Measurements from ENCODE around the gene BRSK2.

Gene BRSK2

GRCh38 chr11:1488575-1489180, 98.9 kb downstream of the BRSK2 start:
- no peak overlapping the region for H3K27ac ChIP-seq (ENCODE audit: low read depth, low read length)
- H3K36me3 ChIP-seq (ENCODE audit: control insufficient read depth, insufficient read depth, low read length), result no peaks in the 10 kb centered on the region
- no peaks in the 10 kb centered on the region for H3K27me3 ChIP-seq (ENCODE audit: control insufficient read depth, insufficient read depth, low read length)
- no peaks in the 10 kb centered on the region for H3K9me3 ChIP-seq (ENCODE audit: control insufficient read depth, insufficient read depth, low read length)
- H3K9ac ChIP-seq (ENCODE audit: low read depth, low read length), result no peak overlapping the region
- H3K4me1 ChIP-seq (ENCODE audit: control insufficient read depth, insufficient read depth, low read length), result 0 out of 2 replicates have a peak, but pooled peaks cover 5% of the 10 kb centered on the region
- no peak overlapping the region for H3K4me3 ChIP-seq (ENCODE audit: low read depth, low read length)

DNA sequence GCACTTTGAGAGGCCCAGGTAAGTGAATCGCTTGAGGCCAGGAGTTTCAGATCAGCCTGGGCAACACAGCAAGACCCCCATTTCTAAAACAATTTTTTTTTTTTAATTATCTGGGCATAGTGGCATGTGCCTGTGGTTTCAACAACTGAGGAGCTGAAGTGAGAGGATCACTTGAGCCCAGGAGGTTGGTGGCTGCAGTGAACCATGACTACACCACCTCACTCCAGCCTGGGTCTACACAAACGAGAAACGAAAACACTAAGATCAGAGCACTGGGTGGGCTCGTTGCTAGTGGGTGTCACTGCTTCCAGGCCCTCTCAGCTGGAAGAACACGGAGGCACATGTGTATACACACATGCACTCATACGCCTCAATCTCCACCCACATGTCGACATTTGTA, 100.9 kb downstream of the BRSK2 start:
- H3K4me1 ChIP-seq (ENCODE audit: control insufficient read depth, insufficient read depth, low read length), result 0 out of 2 replicates have a peak, but pooled peaks cover 5% of the 10 kb centered on the region
- no peak overlapping the region for H3K9ac ChIP-seq (ENCODE audit: low read depth, low read length)
- no peaks in the 10 kb centered on the region for H3K9me3 ChIP-seq (ENCODE audit: control insufficient read depth, insufficient read depth, low read length)
- H3K27ac ChIP-seq (ENCODE audit: low read depth, low read length), result no peak overlapping the region
- H3K27me3 ChIP-seq (ENCODE audit: control insufficient read depth, insufficient read depth, low read length), result no peaks in the 10 kb centered on the region
- H3K36me3 ChIP-seq (ENCODE audit: control insufficient read depth, insufficient read depth, low read length), result no peaks in the 10 kb centered on the region
- no peak overlapping the region for H3K4me3 ChIP-seq (ENCODE audit: low read depth, low read length)

GRCh38 chr11:1491379-1491778, 101.6 kb downstream of the BRSK2 start:
- Histone ChIP-seq H3K9ac (ENCODE audit: low read depth, low read length) (no peak overlapping the region), H3K9me3 (ENCODE audit: control insufficient read depth, insufficient read depth, low read length) (peaks cover 3% of the 10 kb centered on the region; the same call in 1 of the 2 replicates)

GRCh38 chr11:1493650-1494244, 104.0 kb downstream of the BRSK2 start:
- Histone ChIP-seq H3K9ac (ENCODE audit: low read depth, low read length) (no peak overlapping the region), H3K27me3 (ENCODE audit: control insufficient read depth, insufficient read depth, low read length) (no peaks in the 10 kb centered on the region), H3K4me3 (ENCODE audit: low read depth, low read length) (no peak overlapping the region), H3K9me3 (ENCODE audit: control insufficient read depth, insufficient read depth, low read length) (peaks cover 3% of the 10 kb centered on the region; the same call in 1 of the 2 replicates), H3K27ac (ENCODE audit: low read depth, low read length) (no peak overlapping the region), H3K36me3 (ENCODE audit: control insufficient read depth, insufficient read depth, low read length) (no peaks in the 10 kb centered on the region), H3K4me1 (ENCODE audit: control insufficient read depth, insufficient read depth, low read length) (peaks cover 7% of the 10 kb centered on the region; the same call in 1 of the 2 replicates)

More at GRCh38 chr11:1491379-1491778, 101.6 kb downstream of the BRSK2 start:
- no peak overlapping the region for H3K27ac ChIP-seq (ENCODE audit: low read depth, low read length)
- H3K27me3 ChIP-seq (ENCODE audit: control insufficient read depth, insufficient read depth, low read length), result no peaks in the 10 kb centered on the region
- 0 out of 2 replicates have a peak, but pooled peaks cover under 1% of the 10 kb centered on the region for H3K4me1 ChIP-seq (ENCODE audit: control insufficient read depth, insufficient read depth, low read length)
- no peak overlapping the region for H3K4me3 ChIP-seq (ENCODE audit: low read depth, low read length)
- H3K36me3 ChIP-seq (ENCODE audit: control insufficient read depth, insufficient read depth, low read length), result no peaks in the 10 kb centered on the region

GRCh38 chr11:1494650-1495049, 104.9 kb downstream of the BRSK2 start:
- Histone ChIP-seq H3K4me3 (ENCODE audit: low read depth, low read length) (no peak overlapping the region), H3K9ac (ENCODE audit: low read depth, low read length) (no peak overlapping the region), H3K9me3 (ENCODE audit: control insufficient read depth, insufficient read depth, low read length) (peaks cover 3% of the 10 kb centered on the region; the same call in 1 of the 2 replicates), H3K27me3 (ENCODE audit: control insufficient read depth, insufficient read depth, low read length) (no peaks in the 10 kb centered on the region), H3K36me3 (ENCODE audit: control insufficient read depth, insufficient read depth, low read length) (no peaks in the 10 kb centered on the region), H3K27ac (ENCODE audit: low read depth, low read length) (no peak overlapping the region), H3K4me1 (ENCODE audit: control insufficient read depth, insufficient read depth, low read length) (peaks cover 7% of the 10 kb centered on the region; the same call in 1 of the 2 replicates)

- Histone ChIP-seq H3K4me3 (ENCODE audit: low read depth, low read length) (no peak overlapping the region), H3K9me3 (ENCODE audit: control insufficient read depth, insufficient read depth, low read length) (peaks cover 3% of the 10 kb centered on the region; the same call in 1 of the 2 replicates), H3K9ac (ENCODE audit: low read depth, low read length) (no peak overlapping the region), H3K27me3 (ENCODE audit: control insufficient read depth, insufficient read depth, low read length) (no peaks in the 10 kb centered on the region), H3K36me3 (ENCODE audit: control insufficient read depth, insufficient read depth, low read length) (no peaks in the 10 kb centered on the region), H3K27ac (ENCODE audit: low read depth, low read length) (no peak overlapping the region), H3K4me1 (ENCODE audit: control insufficient read depth, insufficient read depth, low read length) (peaks cover 7% of the 10 kb centered on the region; the same call in 1 of the 2 replicates)
Measured at GRCh38 chr11:1496091-1496760, 106.5 kb downstream of the BRSK2 start.

DNA sequence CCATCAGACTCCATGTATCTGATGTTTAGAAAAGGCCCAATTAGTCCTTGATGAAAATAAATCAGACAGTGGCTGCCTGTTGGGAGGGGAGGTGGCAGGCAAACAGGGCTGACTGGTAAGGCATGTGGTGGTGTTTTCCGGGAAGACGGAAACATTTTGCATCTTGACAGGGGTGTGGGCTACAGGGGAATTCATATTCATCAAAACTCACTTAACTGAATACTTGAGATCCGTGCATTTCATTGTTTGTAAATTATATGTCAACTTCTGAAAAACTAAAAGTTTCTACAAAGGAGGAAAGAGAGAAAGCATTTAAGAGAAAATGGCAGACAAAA, 107.0 kb downstream of the BRSK2 start:
- no peak overlapping the region for H3K9ac ChIP-seq (ENCODE audit: low read depth, low read length)
- H3K4me1 ChIP-seq (ENCODE audit: control insufficient read depth, insufficient read depth, low read length), result peaks cover 7% of the 10 kb centered on the region; the same call in 1 of the 2 replicates
- H3K27me3 ChIP-seq (ENCODE audit: control insufficient read depth, insufficient read depth, low read length), result no peaks in the 10 kb centered on the region

DNA sequence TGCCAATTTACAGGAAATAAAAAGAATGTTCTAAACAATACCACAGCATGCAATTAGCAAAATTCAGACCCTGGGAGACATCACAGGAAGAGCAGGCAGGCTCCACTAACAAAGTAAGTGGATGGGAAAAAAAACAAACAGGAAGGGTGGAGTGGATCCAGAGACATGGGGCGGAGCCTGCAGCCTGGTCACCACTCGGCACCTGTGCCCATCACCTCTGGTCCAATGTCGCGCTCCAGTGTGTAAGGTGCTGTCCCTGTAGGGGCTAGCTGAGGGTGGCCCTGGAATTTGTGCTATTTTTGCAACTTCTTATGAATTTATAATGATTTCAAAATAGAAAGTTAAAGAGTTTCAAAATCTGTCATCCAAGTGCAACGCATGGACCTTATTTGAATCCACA, 107.9 kb downstream of the BRSK2 start:
- H3K4me3 ChIP-seq (ENCODE audit: low read depth, low read length), result no peak overlapping the region
- no peaks in the 10 kb centered on the region for H3K27me3 ChIP-seq (ENCODE audit: control insufficient read depth, insufficient read depth, low read length)
- H3K4me1 ChIP-seq (ENCODE audit: control insufficient read depth, insufficient read depth, low read length), result peaks cover 7% of the 10 kb centered on the region; the same call in 1 of the 2 replicates
- no peaks in the 10 kb centered on the region for H3K36me3 ChIP-seq (ENCODE audit: control insufficient read depth, insufficient read depth, low read length)
- H3K9ac ChIP-seq (ENCODE audit: low read depth, low read length), result no peak overlapping the region
- H3K27ac ChIP-seq (ENCODE audit: low read depth, low read length), result no peak overlapping the region
- peaks cover 3% of the 10 kb centered on the region; the same call in 1 of the 2 replicates for H3K9me3 ChIP-seq (ENCODE audit: control insufficient read depth, insufficient read depth, low read length)

More for the DNA sequence above, 107.0 kb downstream of the BRSK2 start:
- Histone ChIP-seq H3K27ac (ENCODE audit: low read depth, low read length) (no peak overlapping the region), H3K4me3 (ENCODE audit: low read depth, low read length) (no peak overlapping the region), H3K9me3 (ENCODE audit: control insufficient read depth, insufficient read depth, low read length) (peaks cover 3% of the 10 kb centered on the region; the same call in 1 of the 2 replicates), H3K36me3 (ENCODE audit: control insufficient read depth, insufficient read depth, low read length) (no peaks in the 10 kb centered on the region)

- H3K27me3 ChIP-seq (ENCODE audit: control insufficient read depth, insufficient read depth, low read length), result no peaks in the 10 kb centered on the region
- no peak overlapping the region for H3K27ac ChIP-seq (ENCODE audit: low read depth, low read length)
- peaks cover 7% of the 10 kb centered on the region; the same call in 1 of the 2 replicates for H3K4me1 ChIP-seq (ENCODE audit: control insufficient read depth, insufficient read depth, low read length)
- H3K4me3 ChIP-seq (ENCODE audit: low read depth, low read length), result no peak overlapping the region
- no peak overlapping the region for H3K9ac ChIP-seq (ENCODE audit: low read depth, low read length)
- H3K9me3 ChIP-seq (ENCODE audit: control insufficient read depth, insufficient read depth, low read length), result peaks cover 3% of the 10 kb centered on the region; the same call in 1 of the 2 replicates
- H3K36me3 ChIP-seq (ENCODE audit: control insufficient read depth, insufficient read depth, low read length), result no peaks in the 10 kb centered on the region
Measured at GRCh38 chr11:1498262-1498661, 108.5 kb downstream of the BRSK2 start.

GRCh38 chr11:1499261-1499890, 109.6 kb downstream of the BRSK2 start:
- H3K27me3 ChIP-seq (ENCODE audit: control insufficient read depth, insufficient read depth, low read length), result no peaks in the 10 kb centered on the region
- H3K4me3 ChIP-seq (ENCODE audit: low read depth, low read length), result no peak overlapping the region
- H3K36me3 ChIP-seq (ENCODE audit: control insufficient read depth, insufficient read depth, low read length), result no peaks in the 10 kb centered on the region
- H3K27ac ChIP-seq (ENCODE audit: low read depth, low read length), result no peak overlapping the region
- peaks cover 3% of the 10 kb centered on the region; the same call in 1 of the 2 replicates for H3K9me3 ChIP-seq (ENCODE audit: control insufficient read depth, insufficient read depth, low read length)
- no peak overlapping the region for H3K9ac ChIP-seq (ENCODE audit: low read depth, low read length)
- peaks cover 7% of the 10 kb centered on the region; the same call in 1 of the 2 replicates for H3K4me1 ChIP-seq (ENCODE audit: control insufficient read depth, insufficient read depth, low read length)

All from HUES48 (cell line).